NCI-H2107 treated with DMSO at 0.1 percent for 48 hours (cell line): ENCODE results near the gene MRPS22.
A peak's percentile ranks its signal among the peaks of the same experiment; 100 is the strongest.

Source experiments
- DNase-seq: peaks from one replicate; lab custom pipeline; 2025; ENCODE audit not compliant: unreplicated experiment; lab: John Stamatoyannopoulos, UW

MRPS22 gene

DNA sequence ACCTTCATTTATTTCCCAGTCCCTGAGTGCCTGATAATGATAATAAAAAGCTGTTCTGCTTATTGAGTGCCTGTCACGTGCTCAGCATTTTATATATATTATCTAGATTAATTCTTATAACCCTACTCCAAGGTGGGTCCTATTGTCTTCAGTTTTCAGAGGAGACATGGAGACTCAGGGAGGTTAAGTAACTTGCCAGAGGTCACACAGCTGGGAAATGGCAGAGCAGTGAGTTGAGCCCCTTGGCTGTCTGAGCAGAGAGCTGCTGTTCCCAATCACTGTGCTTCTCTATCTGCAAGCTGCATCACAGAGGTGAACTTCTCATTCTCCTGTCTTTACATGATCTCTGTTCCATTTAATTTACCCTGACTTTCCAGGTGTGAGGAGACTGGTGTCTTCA lies 32.3 kb upstream of the MRPS22 start:
- DNase-seq: no peak

GRCh38 chr3:139312416-139312815 lies 31.4 kb upstream of the MRPS22 start:
- no peak for DNase-seq

GRCh38 chr3:139312959-139313358 lies 30.9 kb upstream of the MRPS22 start:
- DNase-seq: no peak

DNA sequence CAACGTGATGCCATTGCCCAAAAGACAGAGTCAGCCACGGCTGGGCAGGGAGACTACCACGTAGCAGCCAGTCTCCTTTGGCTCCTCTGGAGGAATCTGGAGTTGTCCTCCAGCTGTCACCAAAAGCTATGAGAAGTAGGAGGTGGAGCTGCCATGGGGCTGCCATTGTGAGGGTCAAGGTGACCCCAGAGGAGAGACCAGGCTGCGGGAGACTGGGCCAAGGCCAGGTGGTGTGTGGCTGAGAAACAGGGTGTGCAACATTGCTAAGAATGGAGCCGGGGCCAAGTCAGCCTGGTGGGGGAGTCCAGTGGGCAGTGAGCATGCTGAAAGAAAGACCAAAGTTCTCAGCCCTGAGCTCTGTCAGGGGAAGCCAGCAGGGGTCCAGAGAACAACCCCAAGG lies 29.9 kb upstream of the MRPS22 start:
- DNase-seq: no peak

GRCh38 chr3:139317215-139317614 lies 26.6 kb upstream of the MRPS22 start:
- no peak for DNase-seq

- no peak for DNase-seq
Observed at GRCh38 chr3:139317660-139318430, 26.0 kb upstream of the MRPS22 start.

DNA sequence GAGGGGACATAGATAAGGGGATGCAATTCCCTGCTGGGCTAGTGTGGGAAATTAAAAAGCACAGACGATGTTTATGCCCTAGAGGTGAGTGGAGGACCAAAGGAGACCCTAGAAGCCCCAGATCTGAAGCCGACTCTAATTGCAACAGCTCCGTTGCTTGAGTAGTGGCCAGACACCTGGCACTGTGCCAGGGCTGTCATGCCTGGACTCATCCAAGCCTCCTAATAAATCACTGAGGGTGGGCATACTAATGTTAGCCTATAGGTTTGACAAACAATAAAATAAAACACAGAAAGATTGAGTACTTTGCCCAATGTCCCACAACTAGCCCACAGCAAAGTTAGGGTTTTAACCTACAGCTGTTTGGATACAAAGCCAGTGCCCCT lies 25.4 kb upstream of the MRPS22 start:
- DNase-seq: no peak

DNA sequence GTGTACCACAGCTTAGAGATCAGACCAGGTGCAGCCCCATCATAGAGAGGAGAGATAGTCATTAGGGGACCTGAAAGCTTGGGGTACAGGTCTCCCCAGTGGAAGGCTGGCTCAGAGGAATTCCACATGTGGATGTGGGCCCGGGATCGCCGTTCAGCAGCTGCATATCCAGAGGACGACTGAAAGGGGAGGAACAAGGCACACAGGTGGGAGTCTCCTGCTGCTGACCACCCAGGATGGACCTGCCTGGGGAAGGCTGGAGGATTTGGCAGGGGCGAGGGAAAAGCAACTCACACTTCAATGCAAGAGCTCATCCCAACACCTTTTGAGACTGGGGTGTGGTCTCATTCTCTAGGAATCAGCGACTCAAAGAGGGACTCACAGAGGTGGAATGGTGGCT lies 25.0 kb upstream of the MRPS22 start:
- no peak for DNase-seq

DNA sequence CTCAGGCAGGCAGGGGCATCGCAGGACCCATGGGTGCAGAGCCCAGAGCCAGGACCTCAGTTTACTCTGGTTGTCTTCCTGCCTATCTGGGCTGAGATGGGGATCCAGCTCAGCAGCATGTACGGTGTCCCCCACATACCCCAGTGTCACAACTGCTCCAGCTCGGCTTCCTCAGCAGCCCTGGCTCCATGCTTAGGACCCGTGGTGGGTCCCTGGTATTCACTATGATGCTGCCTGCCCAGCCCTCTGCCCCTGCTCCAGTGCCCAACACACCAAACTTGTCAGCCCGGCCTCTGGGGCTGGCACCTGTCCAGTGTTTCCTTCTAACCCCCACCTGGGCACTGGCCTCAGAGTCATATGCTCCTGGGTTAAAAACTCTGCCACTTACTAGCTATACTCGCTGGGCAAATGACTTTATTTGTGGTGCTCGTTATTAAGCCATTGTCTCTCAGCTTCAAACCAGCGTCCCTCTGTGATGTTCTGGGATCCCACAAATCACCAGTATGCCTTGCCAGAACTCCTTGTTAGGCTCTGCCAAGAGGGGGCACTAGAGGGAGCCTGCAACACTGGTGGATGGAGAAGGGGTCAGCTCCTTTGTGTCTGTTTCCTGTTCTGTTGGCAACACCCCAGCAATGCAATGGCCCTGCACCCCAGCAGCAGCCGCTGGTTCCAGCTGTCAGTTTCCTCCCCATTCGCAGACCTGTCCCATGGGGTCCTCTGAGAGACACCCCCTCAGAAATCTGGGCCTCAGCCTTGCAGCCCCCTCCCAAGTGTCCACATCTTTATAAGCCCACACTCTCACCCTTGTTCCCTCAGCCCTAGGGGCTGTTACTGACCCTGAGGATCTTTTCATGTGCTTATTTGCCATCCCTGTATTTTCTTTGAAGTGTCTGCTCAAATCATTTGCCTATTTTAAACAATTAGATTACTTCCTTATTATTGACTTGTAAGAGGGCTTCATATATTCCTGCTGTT lies 24.1 kb upstream of the MRPS22 start:
- no peak for DNase-seq

GRCh38 chr3:139320551-139321309 lies 23.1 kb upstream of the MRPS22 start:
- DNase-seq: no peak

GRCh38 chr3:139322346-139322745 lies 21.5 kb upstream of the MRPS22 start:
- DNase-seq: no peak

GRCh38 chr3:139323146-139323545 lies 20.7 kb upstream of the MRPS22 start:
- DNase-seq: no peak

DNA sequence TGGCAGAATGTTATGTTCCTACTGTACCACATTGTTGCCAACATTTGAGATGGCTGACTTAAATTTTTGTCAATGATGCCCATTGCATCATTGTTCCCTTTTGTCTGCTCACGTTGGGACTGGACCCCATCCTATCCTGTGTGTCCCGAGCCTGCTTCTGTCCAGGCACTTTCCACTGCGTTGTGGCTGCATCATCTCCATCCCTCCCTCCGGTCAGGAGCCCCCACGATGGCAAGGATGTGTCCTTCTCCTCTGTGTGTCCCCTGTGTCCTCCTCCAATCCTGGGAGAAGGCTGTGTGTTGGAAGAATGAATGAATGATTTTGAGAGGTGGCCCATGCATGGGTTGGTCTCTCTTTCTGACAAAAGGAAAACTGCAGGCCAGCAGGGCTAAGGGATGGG lies 19.4 kb upstream of the MRPS22 start:
- no peak for DNase-seq

DNA sequence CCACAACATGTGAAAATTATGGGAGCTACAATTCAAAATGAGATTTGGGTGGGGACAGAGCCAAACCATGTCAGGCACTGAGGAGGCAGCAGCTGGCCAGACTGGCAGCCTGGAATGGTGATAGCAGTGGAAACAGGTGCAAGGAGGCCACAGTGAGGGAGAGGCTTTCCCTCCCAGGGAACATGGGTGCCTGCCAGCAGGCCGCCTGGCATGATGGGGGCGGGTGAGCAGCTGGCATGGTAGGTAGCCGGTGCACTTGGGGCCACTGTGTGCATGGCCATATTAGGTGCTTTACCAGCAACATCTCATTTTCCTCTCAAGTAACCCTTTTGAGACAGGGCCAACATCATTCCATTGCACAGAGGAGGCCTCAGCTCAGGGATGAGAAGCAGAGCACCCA lies 18.3 kb upstream of the MRPS22 start:
- no peak for DNase-seq

DNA sequence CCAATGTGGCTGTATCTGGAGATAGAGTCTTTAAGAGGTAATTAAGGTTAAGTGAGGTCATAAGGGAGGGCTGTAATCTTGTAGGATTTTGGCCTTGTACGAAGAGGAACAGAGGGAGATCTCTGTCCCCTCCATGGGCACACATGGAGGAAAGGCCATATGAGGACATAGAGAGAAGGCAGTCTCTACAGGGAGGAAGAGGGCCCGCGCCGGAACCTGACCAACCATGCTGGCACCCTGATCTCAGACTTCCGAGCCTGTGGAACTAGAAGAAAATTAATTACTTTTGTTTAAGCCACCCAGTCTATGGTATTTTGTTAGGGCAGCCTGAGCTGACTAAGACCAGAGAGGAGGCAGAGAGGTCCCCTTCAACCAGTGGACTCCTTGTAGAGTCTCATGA lies 17.7 kb upstream of the MRPS22 start:
- no peak for DNase-seq

- no peak for DNase-seq
Observed at GRCh38 chr3:139326707-139327106, 17.1 kb upstream of the MRPS22 start.

DNA sequence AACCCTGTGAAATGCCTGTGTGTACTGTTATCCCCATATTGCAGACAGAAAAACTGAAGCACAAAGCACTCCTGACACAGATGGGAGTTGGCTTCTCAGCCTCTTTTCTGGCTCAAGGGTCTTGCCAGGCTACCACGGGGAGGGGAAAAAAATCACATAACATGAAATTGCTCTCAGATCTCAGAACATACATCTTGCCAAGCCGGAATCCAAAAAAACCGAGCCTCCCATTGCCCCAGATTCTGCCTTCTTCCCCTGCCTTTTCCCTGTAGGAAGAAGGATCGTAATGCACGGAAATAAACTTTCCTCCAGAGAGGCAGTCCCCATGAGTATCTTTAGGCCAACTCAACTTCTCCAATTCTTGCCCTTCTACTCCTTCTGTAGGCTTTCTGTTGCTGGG lies 16.6 kb upstream of the MRPS22 start:
- no peak for DNase-seq

DNA sequence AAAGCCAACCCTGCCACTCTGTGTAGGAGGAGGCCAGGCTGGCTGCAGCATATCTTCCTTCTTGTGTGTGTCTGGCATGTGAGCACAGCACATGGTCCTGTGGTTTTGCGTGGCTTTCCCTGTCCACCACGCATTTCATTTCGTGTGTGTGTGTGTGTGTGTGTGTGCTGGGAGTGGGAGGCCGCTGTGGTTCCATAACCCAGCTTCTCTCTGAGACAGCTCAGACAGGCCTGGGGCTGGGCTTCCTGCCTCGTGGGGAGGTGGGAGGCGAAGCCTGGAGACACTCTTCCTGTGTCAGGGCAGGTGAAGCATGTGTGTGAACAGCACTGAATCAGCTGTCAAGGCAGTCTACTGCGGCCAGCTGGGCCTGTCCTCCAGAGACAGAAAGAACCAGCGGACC lies 16.0 kb upstream of the MRPS22 start:
- no peak for DNase-seq

- no peak for DNase-seq
Observed at GRCh38 chr3:139328356-139328755, 15.5 kb upstream of the MRPS22 start.

DNA sequence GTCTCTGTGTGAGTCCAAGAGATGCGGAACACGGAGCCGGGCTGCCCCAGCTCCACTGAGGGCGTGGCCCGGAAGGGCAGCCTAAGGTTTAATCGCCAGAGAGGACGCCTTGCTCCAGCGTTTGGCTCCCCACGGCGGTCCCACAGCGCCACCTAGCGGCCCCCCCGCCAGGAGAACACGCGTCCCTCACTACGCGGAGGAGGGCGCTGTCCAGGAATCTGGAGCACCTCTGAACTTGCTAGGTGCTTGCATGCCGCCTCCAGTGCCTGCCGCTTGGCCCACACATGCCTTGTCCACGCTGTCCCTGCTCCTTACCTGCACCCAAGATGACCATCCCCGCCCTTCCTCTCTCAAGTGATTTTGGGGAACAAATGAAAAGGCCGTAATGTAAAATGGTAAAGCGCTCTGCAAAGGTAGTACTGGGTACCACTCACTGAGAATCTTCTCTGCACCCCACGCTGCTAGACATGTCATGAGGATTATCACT lies 14.4 kb upstream of the MRPS22 start:
- peak; percentile 20 for DNase-seq

GRCh38 chr3:139332092-139332491 lies 11.7 kb upstream of the MRPS22 start:
- no peak for DNase-seq
